Renal pelvis (tissue), 4 donors: ENCODE data around the gene PXDN. TPM values are rescaled to one million over a fixed set of nuclear protein-coding genes. Genes with fewer than 3 reads are reported as not detected.
"Not testable (repeated sequence)": the region's sequence is repeated elsewhere in the genome, so short reads cannot be mapped to it uniquely, and the experiment has no call there.

Source experiments
- DNase-seq: peaks from one replicate; pipeline ENCODE4 v3.0.0-alpha.2; 2013
- polyA plus RNA-seq, 3 donors: library from polyadenylated mRNA; unstranded; fragments of 120-200 nt; gene quantifications; one replicate each; pipeline ENCODE4 v1.2.1, GENCODE V29; 2013; ENCODE audit not compliant: insufficient read length in 3 of 3

Gene PXDN
- polyA plus RNA-seq, 3 donors, result 147 to 188 (median 178) TPM

DNA sequence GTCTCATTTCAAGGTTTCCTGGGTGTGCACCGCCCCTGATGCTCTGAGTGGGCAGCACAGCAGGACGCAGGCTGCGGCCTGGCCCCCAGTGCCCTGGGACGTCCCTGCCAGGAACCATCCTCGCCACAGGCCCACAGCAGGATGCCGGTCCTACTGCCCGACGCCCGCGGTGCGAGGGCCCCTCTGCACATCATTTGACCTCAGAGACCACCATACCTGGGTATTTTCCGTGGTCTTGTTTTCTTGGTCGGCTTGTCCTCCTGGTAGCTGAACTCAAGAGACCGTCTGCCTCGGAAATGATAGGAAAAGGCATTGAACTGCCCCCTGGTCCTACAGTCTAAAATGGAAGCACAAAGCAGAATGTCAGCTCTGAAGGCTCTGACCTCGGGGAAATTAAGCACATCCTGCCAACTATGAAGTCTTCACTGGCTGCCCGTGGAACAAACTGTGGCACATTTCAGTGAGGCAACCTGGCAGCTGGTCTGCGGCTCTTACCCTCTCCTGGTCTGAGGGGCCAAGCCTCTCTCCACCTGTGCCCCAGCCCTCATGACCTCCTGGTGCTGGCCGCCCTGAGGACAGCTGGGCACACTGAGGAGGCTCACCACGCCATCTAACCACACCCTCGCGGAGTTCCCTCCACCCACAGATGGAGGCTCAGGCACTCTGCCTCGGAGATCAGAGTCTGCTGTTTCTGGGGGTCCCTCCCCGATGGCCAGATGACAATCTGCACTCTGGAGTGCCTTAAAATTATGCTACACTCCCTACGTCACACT lies 105.0 kb downstream of the PXDN start:
- DNase-seq, result no peak

DNA sequence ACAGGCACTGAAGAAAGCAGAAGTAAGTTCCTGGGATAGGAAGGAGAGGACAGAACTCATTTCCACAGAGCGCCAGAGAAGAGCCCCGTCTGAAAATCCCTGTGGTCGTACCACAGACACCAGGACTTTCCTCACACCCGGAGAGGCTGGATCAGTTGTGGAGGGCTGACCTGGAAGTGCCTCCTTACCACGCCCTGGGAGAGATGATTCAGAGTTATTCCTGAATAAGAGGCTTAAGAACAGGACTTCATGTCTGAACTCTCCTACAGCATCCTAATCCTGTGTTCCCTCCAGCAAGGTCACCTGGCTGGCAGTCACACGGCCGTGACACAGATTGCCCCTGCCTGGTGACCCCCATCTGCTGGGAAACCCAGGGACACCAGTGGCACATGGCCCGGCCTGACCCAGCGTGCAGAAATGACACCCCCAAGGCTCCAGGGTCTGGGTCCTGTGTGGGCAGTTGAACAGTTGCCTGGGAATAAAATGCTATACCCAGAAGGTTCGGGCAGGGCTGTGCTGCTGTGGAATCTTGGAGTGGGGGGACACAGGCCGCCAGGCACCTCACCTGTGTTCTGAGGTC lies 105.9 kb downstream of the PXDN start:
- no peak for DNase-seq

DNA sequence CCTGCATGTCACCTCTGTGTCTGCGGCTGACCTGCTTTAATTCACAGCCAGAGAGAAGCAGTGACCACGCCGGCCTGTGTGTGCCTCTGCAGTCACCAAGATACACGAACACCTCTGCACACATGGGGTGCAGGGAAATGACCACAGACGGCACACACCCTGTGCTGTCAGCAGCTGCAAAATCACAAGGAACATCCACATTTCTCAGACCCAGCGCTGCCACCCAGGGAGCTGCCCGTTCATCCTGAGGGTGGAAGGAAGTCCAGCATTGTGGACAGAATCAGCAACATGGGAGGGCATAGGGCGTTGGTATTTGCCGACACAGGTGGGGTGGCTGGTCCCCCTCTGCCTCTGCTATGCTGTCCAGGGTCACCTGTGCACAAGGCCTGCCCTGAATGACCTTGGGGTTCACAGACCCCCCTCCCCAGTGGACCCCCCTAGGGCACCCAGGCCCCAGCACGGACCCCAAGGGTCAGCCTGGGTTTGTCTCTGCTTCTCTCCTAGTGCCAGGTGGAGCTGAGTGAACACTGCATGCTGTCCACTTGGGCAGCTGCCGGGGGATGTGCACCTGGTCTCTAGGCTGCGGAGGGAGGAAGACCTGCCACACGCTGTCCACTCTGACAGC lies 107.4 kb downstream of the PXDN start:
- no peak for DNase-seq

DNA sequence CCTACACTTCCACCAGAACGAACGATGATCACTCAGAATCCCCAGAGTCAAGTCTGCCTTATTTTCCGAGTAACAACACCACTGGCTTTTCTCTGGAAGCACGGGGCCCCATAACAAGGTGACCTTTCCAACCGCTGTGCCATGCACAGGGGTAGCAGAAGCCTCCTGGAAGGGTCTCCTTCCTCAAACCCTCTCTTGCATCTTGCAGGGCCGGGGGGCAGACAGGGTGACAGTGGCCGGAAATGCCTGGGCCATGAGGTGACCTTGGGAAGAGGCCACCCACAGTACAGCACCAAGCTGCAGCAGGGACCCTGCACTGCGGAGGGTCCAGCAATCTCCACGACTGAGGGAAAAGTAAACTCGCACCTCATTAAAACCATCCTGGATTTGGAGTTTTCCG lies 108.5 kb downstream of the PXDN start:
- DNase-seq, result no peak

DNA sequence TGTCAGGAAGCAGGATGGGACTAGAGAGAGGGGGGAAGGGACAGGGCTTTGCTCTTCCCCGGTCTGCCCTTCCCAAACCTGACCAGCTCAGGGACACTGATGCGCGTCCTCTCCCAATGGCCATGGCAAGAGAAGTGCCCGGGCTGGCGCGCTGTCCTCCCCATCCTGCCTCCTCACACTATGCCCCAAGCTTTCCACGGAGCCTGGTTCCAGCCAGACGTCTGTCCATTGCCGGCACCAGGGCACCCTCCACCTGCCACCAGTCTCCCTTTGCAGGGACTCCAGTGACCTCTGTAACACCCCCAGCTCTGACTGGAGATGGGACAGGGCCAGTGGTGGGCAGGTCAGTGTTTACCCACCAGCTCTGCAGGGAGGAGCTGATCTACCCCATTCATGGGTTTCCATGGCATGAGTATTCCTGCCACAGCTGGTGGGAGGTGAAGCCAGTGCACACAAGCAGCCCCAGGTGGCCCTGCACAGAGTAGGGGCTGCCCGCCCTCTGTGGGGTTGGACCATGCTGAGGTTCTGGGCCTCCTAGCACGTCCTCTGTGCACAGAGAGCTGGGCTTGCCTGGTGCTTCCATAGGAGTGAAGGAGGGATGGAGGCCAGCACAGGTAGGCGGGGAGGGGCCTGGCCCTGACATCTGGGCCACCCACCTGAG lies 109.5 kb downstream of the PXDN start:
- no peak for DNase-seq

DNA sequence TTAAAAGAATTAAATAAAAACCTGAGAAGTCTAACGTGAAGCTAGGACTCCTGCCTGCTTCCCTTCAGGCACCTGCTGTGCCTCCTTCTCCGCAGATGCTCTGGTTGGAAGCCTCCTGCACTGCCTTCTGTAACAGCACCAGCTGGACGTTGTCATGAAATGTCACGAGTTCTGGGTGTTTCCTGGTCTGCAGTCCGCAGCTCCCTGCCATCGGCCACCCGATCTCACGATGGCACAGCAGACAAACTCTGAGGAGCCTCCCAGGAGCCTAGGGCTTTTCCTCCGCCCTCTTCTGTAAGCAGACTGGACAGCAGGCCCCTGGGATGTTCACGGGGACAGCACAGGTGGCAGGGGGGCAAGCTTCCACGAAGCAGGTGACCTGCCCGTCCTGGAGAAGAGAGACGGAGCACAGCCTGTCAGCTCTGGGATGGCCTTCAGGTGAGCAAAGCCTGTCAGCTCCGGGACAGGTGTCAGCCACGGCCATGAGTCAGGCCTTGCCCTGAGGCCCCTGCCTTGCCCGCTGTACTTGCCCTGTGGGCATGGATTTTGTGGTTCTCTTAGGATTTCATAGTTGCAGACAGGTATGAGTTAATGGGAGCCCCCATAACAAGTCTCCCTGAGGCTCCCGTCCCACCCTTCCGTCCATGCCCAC lies 110.3 kb downstream of the PXDN start:
- peak; percentile 41 for DNase-seq

DNA sequence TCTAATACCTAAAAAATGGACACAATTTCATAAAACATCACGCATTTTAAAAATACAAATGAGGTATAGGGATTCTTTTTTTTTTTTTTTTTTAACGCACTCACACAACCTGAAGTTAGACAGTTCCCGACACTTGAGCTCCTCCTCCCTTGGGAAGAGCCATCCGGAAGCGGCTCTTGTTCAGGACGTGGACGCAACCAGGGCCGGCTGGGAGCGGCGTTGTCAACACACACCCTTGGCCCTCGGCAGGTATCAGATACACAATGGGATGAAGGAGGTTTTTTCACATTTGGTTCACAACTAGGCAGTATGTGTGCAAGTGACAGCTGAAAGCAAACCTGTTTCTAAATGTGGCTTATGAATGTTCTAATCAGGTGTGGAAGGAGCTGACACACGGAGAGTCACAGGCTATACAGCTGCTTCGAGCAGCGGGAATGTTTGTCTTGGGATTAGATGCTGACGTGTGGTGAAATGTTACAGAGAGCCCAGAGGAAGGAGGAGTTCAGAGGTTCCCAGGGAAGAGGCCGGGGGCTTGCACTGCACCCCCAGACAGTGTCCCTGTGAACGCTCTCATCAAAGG lies 111.1 kb downstream of the PXDN start:
- no peak for DNase-seq

DNA sequence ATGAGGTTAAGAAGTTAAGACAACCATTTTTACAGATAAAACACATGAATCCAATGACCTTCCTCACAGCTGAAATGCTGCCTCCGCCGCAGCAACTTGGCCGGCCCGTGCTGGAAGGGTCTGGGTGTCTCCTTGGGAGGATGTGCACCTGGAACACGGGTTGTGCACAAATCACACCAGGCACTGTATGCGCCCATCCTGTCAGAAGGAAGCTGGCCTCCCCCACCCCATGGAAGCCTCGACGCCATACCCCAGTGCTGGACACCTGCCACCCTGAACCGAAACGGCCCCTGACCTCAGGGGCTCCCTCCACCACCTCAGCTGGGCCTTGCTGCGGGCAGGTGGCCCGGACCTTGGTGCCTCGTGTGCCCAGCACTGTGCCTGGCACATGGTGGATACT lies 111.8 kb downstream of the PXDN start:
- DNase-seq, result no peak

DNA sequence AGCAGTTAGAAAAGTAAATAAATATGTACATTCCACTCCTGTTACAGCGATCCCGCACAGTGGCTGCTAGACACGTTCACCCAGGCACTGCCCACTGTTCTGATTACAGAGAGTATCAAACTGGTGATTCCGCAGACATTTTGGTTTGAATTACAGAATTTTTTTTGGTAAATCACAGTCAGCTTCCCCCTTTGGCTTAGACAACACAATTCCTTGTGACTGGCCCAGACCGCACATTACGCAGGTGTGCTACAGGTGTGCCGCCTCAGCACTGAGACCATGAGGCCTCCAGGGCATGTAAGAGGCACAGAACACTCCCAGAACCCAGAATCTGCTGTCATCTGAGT lies 112.3 kb downstream of the PXDN start:
- no peak for DNase-seq

DNA sequence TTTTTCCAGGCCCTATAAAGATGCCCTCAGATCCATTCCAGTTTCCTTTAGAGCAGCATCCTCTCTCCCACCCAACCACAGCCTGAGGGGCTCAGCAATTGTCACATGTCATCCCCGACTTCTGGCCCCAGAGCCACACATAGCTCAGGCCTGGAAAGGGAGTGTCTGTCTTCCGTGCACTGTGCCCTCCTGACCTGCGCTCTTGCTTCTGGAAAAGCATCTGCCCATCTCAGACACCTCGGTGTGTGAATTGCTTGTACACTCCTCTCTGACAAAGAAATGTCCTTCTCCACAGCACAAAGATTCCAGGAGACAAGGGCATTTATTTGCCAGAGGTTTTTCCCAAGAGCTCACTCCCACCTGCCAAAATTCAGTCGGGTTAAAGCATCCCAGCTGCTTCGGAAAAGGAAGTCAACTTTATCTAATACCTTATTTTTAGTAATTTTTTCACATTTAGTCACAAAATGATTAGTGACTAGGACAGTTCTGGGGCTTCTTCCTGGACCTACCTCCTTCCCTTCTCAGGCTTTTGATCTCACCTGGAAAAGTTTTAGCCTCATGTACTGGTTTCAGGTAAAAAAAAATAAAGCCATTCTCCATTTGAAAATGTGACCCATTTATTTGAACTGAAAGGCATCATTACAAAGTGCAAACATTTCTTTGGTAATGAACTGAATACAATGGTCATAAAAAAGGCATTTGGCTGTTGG lies 112.9 kb downstream of the PXDN start:
- no peak for DNase-seq

DNA sequence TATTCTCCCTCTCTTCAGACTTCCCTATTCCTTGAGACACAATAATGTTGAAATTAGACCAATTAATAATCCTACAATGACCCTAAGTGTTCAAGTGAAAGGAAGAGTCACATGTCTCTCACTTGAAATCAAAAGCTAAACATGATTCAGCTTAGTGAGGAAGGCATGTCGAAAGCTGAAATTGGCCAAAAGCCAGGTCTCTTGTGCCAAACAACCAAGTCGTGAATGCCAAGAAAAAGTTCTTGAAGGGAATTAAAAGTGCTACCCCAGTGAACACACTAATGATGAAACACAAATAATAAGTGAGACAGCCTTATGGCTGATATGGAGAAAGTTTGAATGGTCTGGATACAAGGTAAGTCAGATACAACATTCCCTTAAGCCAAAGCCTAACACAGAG lies 115.4 kb downstream of the PXDN start:
- DNase-seq, result no peak

DNA sequence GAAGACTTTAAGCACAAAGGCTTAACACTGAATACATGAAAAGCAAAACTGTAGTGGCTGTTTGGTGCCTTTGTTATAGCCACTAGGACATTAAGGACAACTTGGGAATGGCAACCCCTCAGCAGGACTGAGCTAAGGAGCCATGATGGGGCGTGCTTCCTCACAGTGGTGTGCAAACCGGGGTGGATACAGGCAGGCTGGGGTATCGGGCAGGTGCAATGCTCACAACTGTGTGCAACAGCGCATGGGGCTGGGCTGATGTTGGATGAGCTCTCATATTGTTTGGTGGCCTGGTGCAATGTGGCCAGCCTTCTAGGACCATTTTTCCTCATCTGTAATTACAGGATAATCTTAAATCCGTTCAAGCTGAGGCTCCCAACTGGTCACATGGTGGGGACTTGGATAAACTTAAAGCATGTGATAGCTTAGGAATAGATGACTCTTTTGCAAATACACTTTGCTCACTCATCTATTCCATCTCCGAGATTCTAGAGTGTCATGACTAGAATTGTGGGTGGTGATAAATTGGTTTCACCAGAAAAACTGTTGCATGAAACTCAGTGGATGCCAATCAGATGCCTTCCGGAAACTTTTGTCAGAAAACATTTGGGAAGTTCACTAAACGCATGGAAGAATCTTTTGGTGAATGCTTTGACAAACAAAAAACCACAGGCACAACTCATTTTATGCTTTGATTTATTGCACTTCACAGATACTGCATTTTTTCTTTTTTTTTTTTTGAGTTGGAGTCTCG lies 116.5 kb downstream of the PXDN start:
- DNase-seq, result no peak

DNA sequence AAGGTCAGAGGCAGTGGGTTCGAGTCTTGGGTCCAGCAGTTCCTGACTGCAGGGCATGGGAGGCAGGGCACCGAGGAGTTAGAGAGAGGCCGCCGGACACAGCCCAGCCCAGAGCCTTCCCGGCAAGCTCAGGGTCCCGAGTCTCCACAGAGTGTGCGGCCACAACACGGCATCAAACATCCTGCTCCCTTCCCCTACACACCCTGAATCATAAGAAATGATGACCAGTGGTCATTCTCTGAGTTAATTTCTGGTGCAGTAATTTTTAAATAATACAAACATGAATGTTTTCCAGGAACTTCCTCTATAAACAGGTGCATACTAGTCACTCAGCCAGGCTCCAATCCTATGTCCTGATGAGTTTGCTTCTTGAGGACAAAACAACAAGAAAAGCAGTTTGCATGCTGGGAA lies 118.0 kb downstream of the PXDN start:
- no peak for DNase-seq

DNA sequence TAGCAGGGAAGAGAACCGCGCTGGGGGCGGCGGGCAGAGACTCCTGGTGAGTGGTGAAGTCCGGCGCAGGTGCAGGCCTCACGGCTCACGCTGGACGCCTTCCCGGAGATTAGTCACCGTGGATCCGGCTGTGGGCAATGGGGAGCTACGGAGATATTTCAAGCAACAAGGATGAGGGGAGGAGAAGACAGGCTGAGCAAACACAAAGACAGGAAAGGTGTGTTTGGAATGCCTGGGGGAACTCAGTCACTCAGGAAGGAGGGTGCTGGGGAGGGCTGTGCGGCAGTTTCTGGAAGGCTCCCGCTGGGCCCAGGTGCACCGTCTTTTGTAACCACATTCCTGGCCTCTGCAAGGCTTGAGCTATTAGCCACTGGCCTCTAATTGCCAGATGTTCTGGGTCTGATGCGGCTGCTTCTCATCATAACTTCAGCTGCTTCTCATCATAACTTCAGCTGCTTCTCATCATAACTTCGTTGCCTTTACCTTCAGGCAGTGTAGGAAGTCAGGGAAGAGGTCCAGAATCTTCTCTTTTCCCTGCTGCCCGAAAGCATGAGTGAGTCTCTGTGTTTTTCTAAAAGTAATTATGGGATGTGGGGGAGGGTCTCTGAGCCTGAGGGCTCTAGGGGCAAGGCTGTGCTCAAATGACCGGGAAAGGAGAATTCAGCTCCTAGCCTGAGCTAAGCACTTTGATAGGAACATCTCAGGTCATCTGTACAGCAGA lies 118.9 kb downstream of the PXDN start:
- DNase-seq, result peak; percentile 46

DNA sequence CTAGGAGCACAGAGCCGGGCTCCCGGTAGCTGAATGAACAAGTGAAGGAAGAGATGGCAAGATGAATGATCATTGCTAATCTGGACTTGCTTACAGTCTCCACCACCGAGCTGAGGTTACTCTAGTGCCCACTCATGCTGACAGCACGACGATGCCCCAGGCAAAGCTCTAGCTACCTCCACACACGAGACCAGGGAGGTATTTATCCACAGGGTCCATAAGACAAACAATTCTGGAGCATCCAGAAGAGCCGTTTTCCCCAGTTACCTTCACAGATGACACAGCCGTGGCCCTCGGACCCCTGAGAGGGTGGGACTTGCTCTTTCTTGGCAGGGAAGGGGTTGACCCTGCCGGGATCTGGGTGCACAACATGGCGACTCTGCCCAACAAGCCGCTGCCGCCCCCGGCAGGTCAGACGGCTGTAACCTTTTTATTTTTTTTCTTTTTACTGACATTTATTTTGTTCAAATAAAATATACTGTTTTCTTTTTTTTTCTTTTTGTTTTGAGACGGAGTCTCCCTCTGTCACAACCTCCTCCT lies 120.3 kb downstream of the PXDN start:
- no peak for DNase-seq

DNA sequence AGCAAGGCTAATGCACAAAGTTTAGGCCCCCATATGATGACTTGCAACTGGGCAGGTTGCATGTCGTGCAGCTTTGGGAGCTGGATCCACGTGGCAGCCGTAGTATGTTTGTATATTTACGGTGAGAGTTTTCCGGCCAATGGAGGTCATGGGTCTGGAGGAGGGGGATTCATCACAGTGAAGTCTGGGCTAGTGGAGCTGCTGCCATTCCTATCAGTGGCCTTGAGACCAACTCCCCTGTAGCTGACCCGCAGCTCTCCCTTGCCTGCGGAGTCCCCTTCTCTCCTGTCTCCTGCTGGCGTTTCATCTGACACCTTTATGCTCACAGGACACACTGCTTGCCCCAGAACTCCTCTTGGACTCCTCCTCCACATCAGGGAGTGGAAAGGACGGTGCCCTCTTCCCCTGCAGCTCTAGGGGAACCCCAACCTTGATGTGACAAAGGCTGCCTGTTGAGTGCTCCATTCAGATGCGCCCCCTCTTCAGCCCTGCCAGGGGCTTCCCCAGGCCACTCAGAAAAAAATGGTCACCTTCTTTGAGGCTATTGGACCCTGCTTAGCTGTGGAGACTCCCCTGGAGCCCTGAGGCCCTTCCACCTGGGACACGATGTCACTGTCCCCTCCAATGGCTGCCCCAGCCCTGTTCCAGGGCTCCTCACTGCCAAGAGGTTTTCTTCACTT lies 121.7 kb downstream of the PXDN start:
- DNase-seq, result no peak

DNA sequence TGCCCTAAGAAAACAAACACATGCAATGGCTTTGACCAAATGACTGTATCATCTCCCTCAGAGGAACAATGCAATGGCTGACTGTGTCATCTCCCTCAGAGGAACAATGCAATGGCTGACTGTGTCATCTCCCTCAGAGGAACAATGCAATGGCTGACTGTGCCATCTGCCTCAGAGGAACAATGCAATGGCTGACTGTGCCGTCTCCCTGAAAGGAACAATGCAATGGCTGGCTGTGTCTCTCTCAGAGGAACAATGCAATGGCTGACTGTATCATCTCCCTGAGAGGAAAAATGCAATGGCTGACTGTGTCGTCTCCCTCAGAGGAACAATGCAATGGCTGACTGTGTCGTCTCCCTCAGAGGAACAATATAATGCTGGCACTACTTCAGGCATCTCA lies 122.3 kb downstream of the PXDN start:
- DNase-seq, result not testable (repeated sequence)

DNA sequence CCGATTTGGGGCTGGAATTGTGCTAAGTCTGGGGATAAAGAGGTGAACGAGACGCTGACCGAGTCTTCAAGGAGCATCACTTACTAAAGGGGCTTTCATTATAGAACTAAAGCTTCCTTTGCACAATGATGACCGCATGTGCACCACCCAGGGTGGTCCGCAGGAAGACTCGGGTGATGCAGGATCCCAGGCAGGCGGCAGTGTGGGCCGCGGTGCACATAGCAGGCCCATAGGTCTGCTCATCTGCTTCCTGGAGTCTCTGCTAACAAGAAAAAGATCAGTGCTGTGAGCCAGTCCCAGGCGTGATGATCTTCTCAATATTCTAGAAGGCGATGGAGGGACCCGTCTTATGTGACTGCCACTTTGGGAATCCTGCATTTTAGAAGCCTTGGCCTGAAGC lies 122.8 kb downstream of the PXDN start:
- DNase-seq, result no peak

DNA sequence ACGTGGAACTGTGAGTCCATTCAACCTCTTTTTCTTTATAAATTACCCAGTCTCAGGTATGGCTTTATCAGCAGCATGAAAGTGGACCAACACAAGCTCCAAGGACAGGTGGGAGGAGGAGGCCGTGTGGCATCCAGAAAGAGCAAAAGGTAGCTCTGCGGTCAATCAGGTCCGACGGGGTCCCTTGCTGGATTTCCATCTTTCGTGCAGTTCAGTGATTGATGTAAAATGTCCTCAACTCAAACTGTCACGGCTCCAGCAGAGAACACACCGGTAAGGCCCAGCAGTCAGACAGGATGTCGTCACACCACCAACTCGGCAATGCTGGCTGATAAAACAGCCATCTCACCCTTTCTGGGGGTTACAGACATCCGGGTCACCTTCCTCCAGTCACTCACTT lies 123.3 kb downstream of the PXDN start:
- no peak for DNase-seq
